Smooth muscle cell (in vitro differentiated cells): Measurements from ENCODE around the gene TLR7. TPM values are rescaled to one million over a fixed set of nuclear protein-coding genes. Genes with fewer than 3 reads are reported as not detected.

Experiments used
- DNase-seq: peaks from one replicate; lab custom pipeline; 2025; ENCODE audit not compliant: unreplicated experiment; lab: John Stamatoyannopoulos, UW
- H2AFZ ChIP-seq: fragments of 200-600 bp; sonication (generic); 2 replicates; pipeline ENCODE4 v1.6.0; 2016; ENCODE audit warnings: antibody characterized with exemption, low read depth, mild to moderate bottlenecking
- H3F3A ChIP-seq: fragments of 200-600 bp; sonication (generic); 2 replicates; pipeline ENCODE4 v1.6.0; 2017; ENCODE audit warnings: antibody characterized with exemption, low read depth
- H3K27ac ChIP-seq: fragments of 200-600 bp; sonication (generic); 2 replicates; pipeline ENCODE4 v1.5.1; 2016; ENCODE audit warnings: low read depth, mild to moderate bottlenecking
- H3K27me3 ChIP-seq: fragments of 200-600 bp; sonication (generic); 2 replicates; pipeline ENCODE4 v1.6.1; 2016; ENCODE audit warnings: low read depth, mild to moderate bottlenecking
- H3K36me3 ChIP-seq: fragments of 200-600 bp; sonication (generic); 2 replicates; pipeline ENCODE4 v1.5.1; 2016; ENCODE audit warnings: low read depth
- H3K4me1 ChIP-seq: fragments of 200-600 bp; sonication (generic); 2 replicates; pipeline ENCODE4 v1.5.1; 2016; ENCODE audit warnings: low read depth
- H3K4me2 ChIP-seq: fragments of 200-600 bp; sonication (generic); 2 replicates; pipeline ENCODE4 v1.6.0; 2016; ENCODE audit warnings: mild to moderate bottlenecking
- H3K4me3 ChIP-seq: fragments of 200-600 bp; sonication (generic); 2 replicates; pipeline ENCODE4 v1.5.1; 2016; ENCODE audit warnings: mild to moderate bottlenecking
- H3K79me2 ChIP-seq: fragments of 200-600 bp; sonication (generic); 2 replicates; pipeline ENCODE4 v1.6.0; 2016; ENCODE audit warnings: low read depth, mild to moderate bottlenecking
- H3K9ac ChIP-seq: fragments of 200-600 bp; sonication (generic); 2 replicates; pipeline ENCODE4 v1.6.0; 2016; ENCODE audit warnings: low read depth
- H3K9me3 ChIP-seq: fragments of 200-600 bp; sonication (generic); replicated peaks from 2 replicates; pipeline ENCODE4 v1.5.1; 2016; ENCODE audit warnings: low read depth
- H4K20me1 ChIP-seq: fragments of 200-600 bp; sonication (generic); 2 replicates; pipeline ENCODE4 v1.6.0; 2016; ENCODE audit warnings: low read depth
- WGBS: methylation state at CpG from one replicate; pipeline ENCODE4 v1.1.7; 2016; ENCODE audit warnings: low lambda C conversion rate; 5-methylcytosine and 5-hydroxymethylcytosine counted together
- polyA plus RNA-seq: library from polyadenylated mRNA; unstranded; fragments of >200 nt; fragmentation: Nextera tagmentation; extraction: Ambion mirVana; gene quantifications from 2 replicates; pipeline ENCODE4 v1.2.1, GENCODE V29; 2016
- total RNA-seq: library from RNA; depleted of rRNA; stranded (reverse); fragments of >200 nt; gene quantifications from 2 replicates; pipeline ENCODE4 v1.2.3, GENCODE V29; 2014
- TF ChIP-seq, protein P1 (sequence below): fragments of 200-600 bp; sonication (generic); IDR thresholded peaks from 2 replicates; pipeline ENCODE4 v1.5.1; 2017; ENCODE audit warnings: borderline replicate concordance, mild to moderate bottlenecking, antibody characterized with exemption; ENCODE audit not compliant: insufficient read depth, poor library complexity, severe bottlenecking

The TLR7 gene
- total and polyA plus RNA-seq, 2 experiments from 2014 or later, result 0.27 TPM; not detected in 1

DNA sequence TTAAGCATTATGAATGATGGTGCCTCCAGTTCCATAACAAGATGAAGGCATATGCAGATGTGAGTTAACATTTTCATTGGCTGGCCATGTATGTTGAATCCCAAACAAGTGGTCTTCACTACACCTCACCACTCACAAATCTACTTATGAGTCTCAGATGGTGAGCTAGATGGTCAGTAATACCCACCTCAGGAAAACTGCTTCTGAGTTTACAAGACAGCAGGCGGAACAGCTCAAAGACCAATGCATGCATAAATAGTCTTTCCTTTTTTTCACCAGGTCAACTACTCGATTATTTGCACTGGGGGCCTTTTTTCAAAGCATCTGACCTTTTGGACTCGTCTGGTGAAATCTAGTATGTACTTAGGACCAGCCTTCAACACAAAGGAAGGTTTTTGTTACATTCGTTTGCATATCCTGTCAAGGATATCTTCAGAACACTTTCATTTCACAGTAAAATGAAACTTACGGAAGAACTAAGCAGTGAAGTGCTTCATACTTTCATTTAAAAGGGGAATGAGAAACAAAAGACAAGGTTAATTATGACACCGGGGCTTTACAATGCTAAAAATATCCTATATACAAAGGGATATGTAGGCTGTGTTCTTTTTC lies 23.1 kb upstream of the TLR7 start:
- H3K4me3 ChIP-seq, result peak overlapping the region; percentile 7
- TF ChIP-seq, protein P1, sequence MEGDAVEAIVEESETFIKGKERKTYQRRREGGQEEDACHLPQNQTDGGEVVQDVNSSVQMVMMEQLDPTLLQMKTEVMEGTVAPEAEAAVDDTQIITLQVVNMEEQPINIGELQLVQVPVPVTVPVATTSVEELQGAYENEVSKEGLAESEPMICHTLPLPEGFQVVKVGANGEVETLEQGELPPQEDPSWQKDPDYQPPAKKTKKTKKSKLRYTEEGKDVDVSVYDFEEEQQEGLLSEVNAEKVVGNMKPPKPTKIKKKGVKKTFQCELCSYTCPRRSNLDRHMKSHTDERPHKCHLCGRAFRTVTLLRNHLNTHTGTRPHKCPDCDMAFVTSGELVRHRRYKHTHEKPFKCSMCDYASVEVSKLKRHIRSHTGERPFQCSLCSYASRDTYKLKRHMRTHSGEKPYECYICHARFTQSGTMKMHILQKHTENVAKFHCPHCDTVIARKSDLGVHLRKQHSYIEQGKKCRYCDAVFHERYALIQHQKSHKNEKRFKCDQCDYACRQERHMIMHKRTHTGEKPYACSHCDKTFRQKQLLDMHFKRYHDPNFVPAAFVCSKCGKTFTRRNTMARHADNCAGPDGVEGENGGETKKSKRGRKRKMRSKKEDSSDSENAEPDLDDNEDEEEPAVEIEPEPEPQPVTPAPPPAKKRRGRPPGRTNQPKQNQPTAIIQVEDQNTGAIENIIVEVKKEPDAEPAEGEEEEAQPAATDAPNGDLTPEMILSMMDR, result no peak
- H3K9me3 ChIP-seq, result no peaks in the 10 kb centered on the region
- no peak for DNase-seq
- H3K4me1 ChIP-seq, result no peaks in the 10 kb centered on the region
- no peak overlapping the region for H3K4me2 ChIP-seq
- no peaks in the 10 kb centered on the region for H3F3A ChIP-seq
- H3K27ac ChIP-seq, result no peak overlapping the region
- WGBS, result 71% methylated on average over 6 of the region's 6 CpGs
- H2AFZ ChIP-seq, result no peak overlapping the region
- no peaks in the 10 kb centered on the region for H3K27me3 ChIP-seq
- no peaks in the 10 kb centered on the region for H3K79me2 ChIP-seq
- no peaks in the 10 kb centered on the region for H3K36me3 ChIP-seq
- no peaks in the 10 kb centered on the region for H4K20me1 ChIP-seq
- no peak overlapping the region for H3K9ac ChIP-seq

DNA sequence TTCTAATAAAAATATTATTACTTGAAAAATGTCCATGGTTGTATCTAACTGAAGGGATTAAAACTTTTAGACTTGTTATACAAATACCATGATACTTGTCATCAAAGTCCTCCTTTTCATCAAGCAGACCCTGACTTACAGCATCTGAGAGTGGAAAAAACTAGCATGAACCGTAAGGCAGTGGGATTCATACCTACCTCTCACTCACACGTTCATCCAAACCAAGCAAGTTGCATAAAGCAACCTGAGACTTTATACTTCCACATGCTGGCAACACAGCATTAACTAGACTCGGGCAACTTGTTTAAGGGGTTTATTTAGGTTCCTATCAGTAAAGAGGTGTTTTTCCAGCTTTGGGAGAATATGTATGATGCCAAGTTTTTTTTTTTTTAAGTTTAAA lies 22.6 kb upstream of the TLR7 start:
- Histone ChIP-seq H3F3A (no peaks in the 10 kb centered on the region), H4K20me1 (no peaks in the 10 kb centered on the region), H3K36me3 (no peaks in the 10 kb centered on the region), H3K9me3 (no peaks in the 10 kb centered on the region), H3K4me1 (no peaks in the 10 kb centered on the region), H3K79me2 (no peaks in the 10 kb centered on the region), H3K4me2 (no peak overlapping the region), H3K4me3 (peak overlapping the region; percentile 7), H3K27me3 (no peaks in the 10 kb centered on the region), H3K27ac (no peak overlapping the region), H2AFZ (no peak overlapping the region), H3K9ac (no peak overlapping the region)
- TF ChIP-seq, protein P1, result no peak
- DNase-seq, result no peak
- WGBS, result 75% methylated on average over 3 of the region's 3 CpGs

DNA sequence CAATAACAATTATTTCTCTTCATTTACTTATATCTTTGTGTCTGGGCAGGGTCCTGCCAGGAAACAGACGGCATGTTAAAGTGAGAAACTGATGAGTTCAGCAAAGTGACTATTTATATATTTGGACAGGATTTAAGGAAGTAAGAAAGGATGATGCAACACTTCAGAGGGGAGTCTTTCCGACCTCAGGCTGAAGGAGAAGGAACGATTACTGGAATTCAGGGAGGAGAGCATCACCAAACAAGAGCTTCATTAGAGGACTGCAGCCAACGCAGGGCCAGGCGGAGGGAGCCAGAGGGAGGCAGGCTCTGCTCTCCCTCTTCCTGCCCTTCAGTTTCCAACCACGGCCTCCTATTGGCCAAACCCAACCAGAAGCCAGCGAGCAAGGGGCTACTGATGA lies 1.5 kb upstream of the TLR7 start:
- no peak for DNase-seq
- no peaks in the 10 kb centered on the region for H3K36me3 ChIP-seq
- no peaks in the 10 kb centered on the region for H3K79me2 ChIP-seq
- H3K4me2 ChIP-seq, result no peak overlapping the region
- no peak overlapping the region for H2AFZ ChIP-seq
- H3K9me3 ChIP-seq, result no peaks in the 10 kb centered on the region
- H3K27ac ChIP-seq, result no peak overlapping the region
- TF ChIP-seq, protein P1, result no peak
- H3K9ac ChIP-seq, result no peak overlapping the region
- H3K4me3 ChIP-seq, result no peak overlapping the region
- WGBS, result 66% methylated on average over 7 of the region's 7 CpGs
- no peaks in the 10 kb centered on the region for H3K27me3 ChIP-seq
- no peaks in the 10 kb centered on the region for H3K4me1 ChIP-seq
- no peaks in the 10 kb centered on the region for H4K20me1 ChIP-seq
- no peaks in the 10 kb centered on the region for H3F3A ChIP-seq

DNA sequence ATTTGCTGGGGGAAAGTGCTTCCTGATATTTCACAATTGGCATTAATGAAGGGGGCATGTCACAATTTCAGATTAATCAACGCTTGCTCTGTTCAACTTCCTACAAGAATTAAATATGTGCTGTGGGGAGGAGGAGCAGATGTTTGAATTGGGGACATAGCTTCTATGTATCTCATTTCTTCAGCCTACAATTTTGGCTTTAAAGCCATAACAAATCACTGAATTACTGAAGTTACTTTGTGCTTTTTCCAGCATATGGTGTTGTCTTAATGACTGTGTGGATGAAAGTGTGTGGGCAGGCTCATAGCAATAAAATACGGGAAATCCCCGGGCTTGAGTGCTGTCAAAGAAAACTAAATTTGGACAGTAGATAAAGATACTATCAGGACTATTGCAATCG lies 813 bp downstream of the TLR7 start:
- Histone ChIP-seq H4K20me1 (no peaks in the 10 kb centered on the region), H3K36me3 (no peaks in the 10 kb centered on the region), H3K9me3 (no peaks in the 10 kb centered on the region), H3K27ac (no peak overlapping the region), H3F3A (no peaks in the 10 kb centered on the region), H3K4me3 (no peak overlapping the region), H3K79me2 (no peaks in the 10 kb centered on the region), H2AFZ (peak overlapping the region; percentile 37), H3K4me1 (no peaks in the 10 kb centered on the region), H3K27me3 (no peaks in the 10 kb centered on the region), H3K9ac (no peak overlapping the region), H3K4me2 (no peak overlapping the region)
- WGBS, result 43% methylated on average over 4 of the region's 4 CpGs
- no peak for DNase-seq
- TF ChIP-seq, protein P1, result no peak
